NCI-H524 (cell line): ENCODE measurements around the gene WDR59.
"Not testable (repeated sequence)": the region's sequence is repeated elsewhere in the genome, so short reads cannot be mapped to it uniquely, and the experiment has no call there.

ENCODE experiments used
- DNase-seq, 2 experiments: peaks; one replicate each; lab custom pipeline; 2025; lab: John Stamatoyannopoulos, UW

Gene WDR59

GRCh38 chr16:74982256-74982655 is 2.7 kb downstream of the WDR59 start:
- no peak for DNase-seq

GRCh38 chr16:74975591-74975990 is 9.3 kb downstream of the WDR59 start:
- DNase-seq = no peak

- DNase-seq = no peak
Observed at GRCh38 chr16:74973304-74973703, 11.6 kb downstream of the WDR59 start.

GRCh38 chr16:74954763-74955162 is 30.2 kb downstream of the WDR59 start:
- no peak for DNase-seq

GRCh38 chr16:74951681-74952080 is 33.2 kb downstream of the WDR59 start:
- DNase-seq = no peak

- DNase-seq = no peak
Observed at GRCh38 chr16:74951206-74951605, 33.7 kb downstream of the WDR59 start.

GRCh38 chr16:74950511-74950910 is 34.4 kb downstream of the WDR59 start:
- no peak for DNase-seq

GRCh38 chr16:74949309-74949708 is 35.6 kb downstream of the WDR59 start:
- no peak for DNase-seq

GRCh38 chr16:74944466-74944865 is 40.5 kb downstream of the WDR59 start:
- no peak for DNase-seq

- DNase-seq = no peak
Observed at GRCh38 chr16:74942977-74943918, 41.7 kb downstream of the WDR59 start.

- no peak for DNase-seq
Observed at GRCh38 chr16:74942566-74942965, 42.4 kb downstream of the WDR59 start.

GRCh38 chr16:74939688-74940087 is 45.2 kb downstream of the WDR59 start:
- no peak for DNase-seq

- no peak for DNase-seq
Observed at GRCh38 chr16:74936902-74937560, 47.9 kb downstream of the WDR59 start.

GRCh38 chr16:74931445-74931844 is 53.5 kb downstream of the WDR59 start:
- DNase-seq = no peak

GRCh38 chr16:74929636-74930035 is 55.3 kb downstream of the WDR59 start:
- DNase-seq = no peak

GRCh38 chr16:74926805-74927204 is 58.1 kb downstream of the WDR59 start:
- no peak for DNase-seq

- DNase-seq = no peak
Observed at GRCh38 chr16:74923766-74924460, 61.0 kb downstream of the WDR59 start.

GRCh38 chr16:74922150-74923138 is 62.5 kb downstream of the WDR59 start:
- DNase-seq = no peak

GRCh38 chr16:74921051-74921450 is 63.9 kb downstream of the WDR59 start:
- DNase-seq = no peak

GRCh38 chr16:74909665-74910064 is 75.3 kb downstream of the WDR59 start:
- DNase-seq = no peak

- DNase-seq = not testable (repeated sequence)
Observed at GRCh38 chr16:74908759-74909158, 76.2 kb downstream of the WDR59 start.
